SU-DHL-6 (cell line): ENCODE data around the gene DYNC1H1.

Source experiments
- EZH2phosphoT487 ChIP-seq: fragments of 200-600 bp; sonication (generic), shearing (Covaris generic); conservative IDR thresholded peaks from 2 replicates; pipeline ENCODE4 v1.6.1; 2018; ENCODE audit warnings: mild to moderate bottlenecking, antibody characterized with exemption, low read length, moderate library complexity, mixed read lengths
- TF ChIP-seq, protein P1 (sequence below): fragments of 200-600 bp; sonication (generic); IDR thresholded peaks from one replicate; pipeline ENCODE4 v1.5.1; 2017; ENCODE audit warnings: antibody characterized with exemption, mild to moderate bottlenecking, low read length, moderate library complexity; ENCODE audit not compliant: insufficient read depth, poor library complexity, severe bottlenecking

- TF ChIP-seq, protein P1, sequence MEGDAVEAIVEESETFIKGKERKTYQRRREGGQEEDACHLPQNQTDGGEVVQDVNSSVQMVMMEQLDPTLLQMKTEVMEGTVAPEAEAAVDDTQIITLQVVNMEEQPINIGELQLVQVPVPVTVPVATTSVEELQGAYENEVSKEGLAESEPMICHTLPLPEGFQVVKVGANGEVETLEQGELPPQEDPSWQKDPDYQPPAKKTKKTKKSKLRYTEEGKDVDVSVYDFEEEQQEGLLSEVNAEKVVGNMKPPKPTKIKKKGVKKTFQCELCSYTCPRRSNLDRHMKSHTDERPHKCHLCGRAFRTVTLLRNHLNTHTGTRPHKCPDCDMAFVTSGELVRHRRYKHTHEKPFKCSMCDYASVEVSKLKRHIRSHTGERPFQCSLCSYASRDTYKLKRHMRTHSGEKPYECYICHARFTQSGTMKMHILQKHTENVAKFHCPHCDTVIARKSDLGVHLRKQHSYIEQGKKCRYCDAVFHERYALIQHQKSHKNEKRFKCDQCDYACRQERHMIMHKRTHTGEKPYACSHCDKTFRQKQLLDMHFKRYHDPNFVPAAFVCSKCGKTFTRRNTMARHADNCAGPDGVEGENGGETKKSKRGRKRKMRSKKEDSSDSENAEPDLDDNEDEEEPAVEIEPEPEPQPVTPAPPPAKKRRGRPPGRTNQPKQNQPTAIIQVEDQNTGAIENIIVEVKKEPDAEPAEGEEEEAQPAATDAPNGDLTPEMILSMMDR = no peak
- no peak for TF ChIP-seq EZH2phosphoT487
Measured at GRCh38 chr14:101991352-101991751, 27.0 kb downstream of the DYNC1H1 start.
